ENCODE results near the gene GZMB.

Gene GZMB

GRCh38 chr14:24673534-24674203 is 39.7 kb upstream of the GZMB start:
- no peak for DNase-seq (ENCODE audit: extremely low read depth, low read depth)
- TF ChIP-seq CTCF (IDR thresholded peaks at IDR 0.05; ENCODE audit: low read depth, low read length) = no peak

- no peak for DNase-seq (ENCODE audit: extremely low read depth, low read depth)
- TF ChIP-seq CTCF (IDR thresholded peaks at IDR 0.05; ENCODE audit: low read depth, low read length) = no peak
These were observed 39.1 kb upstream of the GZMB start for GRCh38 chr14:24673059-24673458.

- no peak for TF ChIP-seq CTCF (IDR thresholded peaks at IDR 0.05; ENCODE audit: low read depth, low read length)
- DNase-seq (ENCODE audit: extremely low read depth, low read depth) = no peak
These were observed 36.6 kb upstream of the GZMB start for GRCh38 chr14:24670594-24670993.

- no peak for TF ChIP-seq CTCF (IDR thresholded peaks at IDR 0.05; ENCODE audit: low read depth, low read length)
These were observed 35.7 kb upstream of the GZMB start for GRCh38 chr14:24669651-24670050.

GRCh38 chr14:24665440-24665991 is 31.5 kb upstream of the GZMB start:
- no peak for DNase-seq (ENCODE audit: extremely low read depth, low read depth)

More at GRCh38 chr14:24669651-24670050, 35.7 kb upstream of the GZMB start:
- no peak for DNase-seq (ENCODE audit: extremely low read depth, low read depth)

GRCh38 chr14:24664366-24664765 is 30.4 kb upstream of the GZMB start:
- TF ChIP-seq CTCF (IDR thresholded peaks at IDR 0.05; ENCODE audit: low read depth, low read length) = no peak
- no peak for DNase-seq (ENCODE audit: extremely low read depth, low read depth)

More at GRCh38 chr14:24665440-24665991, 31.5 kb upstream of the GZMB start:
- no peak for TF ChIP-seq CTCF (IDR thresholded peaks at IDR 0.05; ENCODE audit: low read depth, low read length)

GRCh38 chr14:24662753-24663152 is 28.8 kb upstream of the GZMB start:
- no peak for DNase-seq (ENCODE audit: extremely low read depth, low read depth)
- TF ChIP-seq CTCF (IDR thresholded peaks at IDR 0.05; ENCODE audit: low read depth, low read length) = no peak
